HAP-1 (cell line): Measurements from ENCODE around the gene DCTD.

Source experiments
- DNase-seq, 2 experiments: peaks; one replicate each; pipeline ENCODE4 v3.0.0-alpha.2; 2016 to 2020; ENCODE audit warnings: low spot score in 2 of 2
- H3K27me3 ChIP-seq: fragments of 250-450 bp; sonication (Bioruptor Pico); 2 replicates; pipeline ENCODE4 v1.5.1; 2020; ENCODE audit warnings: low read depth, mild to moderate bottlenecking, moderate library complexity
- H3K36me3 ChIP-seq: fragments of 250-450 bp; sonication (Bioruptor Pico); replicated peaks from 2 replicates; pipeline ENCODE4 v1.5.1; 2020; ENCODE audit warnings: mild to moderate bottlenecking
- H3K4me1 ChIP-seq: fragments of 250-450 bp; sonication (Bioruptor Pico); 2 replicates; pipeline ENCODE4 v1.5.1; 2020; ENCODE audit warnings: mild to moderate bottlenecking
- H3K4me3 ChIP-seq: fragments of 250-450 bp; sonication (Bioruptor Pico); 2 replicates; pipeline ENCODE4 v1.5.1; 2020; ENCODE audit warnings: mild to moderate bottlenecking, moderate library complexity
- H3K9me3 ChIP-seq: fragments of 250-450 bp; sonication (Bioruptor Pico); 2 replicates; pipeline ENCODE4 v1.5.1; 2020; ENCODE audit warnings: mild to moderate bottlenecking, moderate library complexity
- in situ Hi-C: fragments of 300-500 bp; cut with MboI; formaldehyde crosslinking; loops from 3 replicates; pipeline ENCODE4 v1.14.3; 2020; ENCODE audit warnings: low sequenced_read_pairs, inconsistent platforms, mixed read lengths

The DCTD gene

GRCh38 chr4:182879913-182880312 is 37.3 kb downstream of the DCTD start:
- Histone ChIP-seq H3K9me3 (peaks cover 12% of the 10 kb centered on the region), H3K27me3 (no peaks in the 10 kb centered on the region), H3K4me3 (no peak overlapping the region), H3K4me1 (no peaks in the 10 kb centered on the region), H3K36me3 (peaks cover 20% of the 10 kb centered on the region)
- in situ Hi-C loops: no loop called here
- DNase-seq: no peak

GRCh38 chr4:182878633-182879495 is 38.3 kb downstream of the DCTD start:
- DNase-seq: no peak
- H3K36me3 ChIP-seq: peaks cover 11% of the 10 kb centered on the region
- H3K4me3 ChIP-seq: no peak overlapping the region
- in situ Hi-C loops: no loop called here
- peaks cover 7% of the 10 kb centered on the region; the same call in 1 of the 2 replicates for H3K9me3 ChIP-seq
- no peaks in the 10 kb centered on the region for H3K4me1 ChIP-seq
- no peaks in the 10 kb centered on the region for H3K27me3 ChIP-seq

- H3K36me3 ChIP-seq: peaks cover 3% of the 10 kb centered on the region; the same call in 1 of the 2 replicates
- no peaks in the 10 kb centered on the region for H3K9me3 ChIP-seq
- no peak for DNase-seq
These were observed 39.8 kb downstream of the DCTD start for GRCh38 chr4:182877326-182877883.

DNA sequence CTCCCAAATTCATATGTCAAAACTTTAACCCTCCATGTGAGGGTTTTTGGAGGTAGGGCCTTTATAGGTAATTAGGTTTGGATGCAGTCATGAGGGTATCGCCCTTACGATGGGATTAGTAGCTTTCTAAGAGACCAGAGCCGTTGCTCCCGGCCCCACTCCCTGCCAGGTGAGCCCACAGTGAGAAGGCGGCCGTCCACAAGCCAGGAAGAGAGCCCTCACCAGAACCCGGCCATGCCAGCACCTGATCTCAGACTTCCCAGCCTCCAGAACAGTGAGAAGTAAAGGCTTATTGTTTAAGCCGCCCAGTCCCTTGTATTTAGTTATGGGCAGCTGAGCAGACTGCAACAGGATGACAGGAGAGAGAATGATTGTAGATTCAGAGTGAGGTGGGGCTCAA is 40.8 kb downstream of the DCTD start:
- no peaks in the 10 kb centered on the region for H3K9me3 ChIP-seq
- no peak for DNase-seq
- in situ Hi-C loops: no loop called here
- H3K4me3 ChIP-seq: no peak overlapping the region
- no peaks in the 10 kb centered on the region for H3K4me1 ChIP-seq
- 0 out of 2 replicates have a peak, but pooled peaks cover 3% of the 10 kb centered on the region for H3K36me3 ChIP-seq
- no peaks in the 10 kb centered on the region for H3K27me3 ChIP-seq

More at GRCh38 chr4:182877326-182877883, 39.8 kb downstream of the DCTD start:
- in situ Hi-C loops: no loop called here
- Histone ChIP-seq H3K4me1 (no peaks in the 10 kb centered on the region), H3K4me3 (no peak overlapping the region), H3K27me3 (no peaks in the 10 kb centered on the region)

DNA sequence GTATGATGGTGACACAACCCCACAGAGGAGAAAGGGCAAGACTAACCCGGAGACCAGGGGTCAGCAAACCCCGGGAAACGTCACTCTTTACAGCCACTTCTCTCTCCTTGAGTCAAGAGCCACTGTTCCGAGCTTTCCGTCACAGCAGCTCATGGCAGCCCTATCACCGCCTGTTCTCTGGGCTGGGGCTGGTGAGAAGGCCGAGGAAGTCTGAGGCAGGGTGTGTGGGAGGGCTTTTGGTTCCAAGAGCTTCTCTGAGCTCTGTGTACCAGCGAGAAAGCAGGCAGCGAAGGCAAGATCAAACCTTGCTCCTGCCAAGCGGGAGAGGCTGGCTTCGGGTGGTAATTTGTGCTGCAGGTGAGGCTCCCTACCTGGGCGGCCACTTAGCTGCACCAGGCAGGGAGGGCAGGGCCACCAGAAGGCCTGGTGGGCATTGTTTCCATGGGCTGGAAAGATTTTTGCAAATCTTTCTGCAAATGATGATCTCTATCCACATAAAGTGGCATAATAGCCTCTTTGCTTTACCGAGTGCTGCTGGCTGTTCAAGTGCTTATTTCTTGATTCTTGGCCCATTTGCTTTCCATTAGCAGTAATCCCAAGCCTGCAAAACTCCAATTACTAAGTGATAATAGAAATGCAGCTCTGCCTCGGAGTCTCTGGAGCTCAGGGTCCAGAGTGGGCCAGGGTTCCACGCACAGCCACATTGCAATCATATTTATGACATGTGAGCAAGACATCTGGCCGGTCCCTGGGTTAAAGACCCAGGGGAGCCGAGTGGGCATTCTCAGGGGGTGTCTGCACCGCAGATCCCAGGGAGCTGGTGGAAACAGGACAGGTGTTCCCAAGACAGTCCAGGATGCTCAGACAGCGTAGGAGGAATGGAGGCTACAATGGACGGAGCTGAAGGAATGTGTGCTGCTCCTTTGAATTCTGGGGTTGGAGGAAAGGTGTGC is 41.5 kb downstream of the DCTD start:
- in situ Hi-C loops: no loop called here
- no peaks in the 10 kb centered on the region for H3K4me1 ChIP-seq
- no peaks in the 10 kb centered on the region for H3K36me3 ChIP-seq
- H3K27me3 ChIP-seq: no peaks in the 10 kb centered on the region
- H3K4me3 ChIP-seq: no peak overlapping the region
- no peak for DNase-seq
- no peaks in the 10 kb centered on the region for H3K9me3 ChIP-seq

GRCh38 chr4:182874797-182875345 is 42.3 kb downstream of the DCTD start:
- Histone ChIP-seq H3K4me3 (no peak overlapping the region), H3K4me1 (no peaks in the 10 kb centered on the region), H3K27me3 (no peaks in the 10 kb centered on the region), H3K9me3 (no peaks in the 10 kb centered on the region), H3K36me3 (no peaks in the 10 kb centered on the region)
- no peak for DNase-seq
- in situ Hi-C loops: no loop called here

- Histone ChIP-seq H3K4me1 (no peaks in the 10 kb centered on the region), H3K4me3 (no peak overlapping the region), H3K9me3 (no peaks in the 10 kb centered on the region), H3K36me3 (no peaks in the 10 kb centered on the region), H3K27me3 (no peaks in the 10 kb centered on the region)
- in situ Hi-C loops: no loop called here
- DNase-seq: no peak
These were observed 42.9 kb downstream of the DCTD start for GRCh38 chr4:182874304-182874751.

DNA sequence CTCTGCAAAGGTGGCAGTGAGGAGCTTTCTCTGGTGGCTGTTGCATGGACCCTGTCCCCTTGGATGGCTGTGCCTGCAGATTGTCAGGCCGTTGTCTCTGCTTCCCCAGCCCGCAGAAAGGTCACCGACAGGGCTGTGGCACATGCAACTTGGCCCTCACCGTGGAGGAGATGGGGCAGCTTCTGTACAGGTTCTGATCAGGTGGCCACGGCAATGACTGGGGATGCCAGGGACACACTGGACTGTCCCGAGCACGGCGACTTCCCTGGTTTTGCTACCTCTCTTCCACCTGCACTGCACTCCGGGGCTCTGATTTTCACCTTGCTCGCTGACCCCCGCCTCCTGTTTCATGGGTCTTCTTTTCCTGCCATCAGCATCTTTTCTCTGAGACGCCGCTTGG is 43.5 kb downstream of the DCTD start:
- no peak for DNase-seq
- in situ Hi-C loops: no loop called here
- H3K4me3 ChIP-seq: no peak overlapping the region
- no peaks in the 10 kb centered on the region for H3K27me3 ChIP-seq
- H3K4me1 ChIP-seq: no peaks in the 10 kb centered on the region
- H3K9me3 ChIP-seq: no peaks in the 10 kb centered on the region
- no peaks in the 10 kb centered on the region for H3K36me3 ChIP-seq

GRCh38 chr4:182873289-182873688 is 43.9 kb downstream of the DCTD start:
- Histone ChIP-seq H3K4me3 (no peak overlapping the region), H3K27me3 (no peaks in the 10 kb centered on the region), H3K9me3 (no peaks in the 10 kb centered on the region), H3K4me1 (no peaks in the 10 kb centered on the region), H3K36me3 (no peaks in the 10 kb centered on the region)
- in situ Hi-C loops: no loop called here
- no peak for DNase-seq

DNA sequence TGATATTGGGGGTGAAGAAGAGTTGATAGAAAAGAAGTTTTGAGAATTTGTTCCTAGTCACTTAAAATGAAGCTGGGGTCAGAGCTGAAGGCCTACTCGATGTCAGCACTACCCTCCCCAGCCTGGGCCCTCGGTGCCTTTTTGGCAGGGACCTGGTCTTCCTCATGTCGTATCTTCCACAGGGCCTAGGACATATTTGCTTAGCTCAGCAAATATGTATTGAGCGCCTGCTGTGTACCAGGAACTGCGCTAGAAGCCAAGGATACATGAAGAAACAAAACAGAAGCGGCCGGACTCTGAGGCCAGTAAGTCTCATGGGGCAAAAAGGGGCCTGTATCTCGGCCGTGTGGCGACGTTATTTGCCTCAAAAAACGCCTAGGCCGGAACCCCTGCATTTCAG is 44.3 kb downstream of the DCTD start:
- no peak overlapping the region for H3K4me3 ChIP-seq
- H3K27me3 ChIP-seq: no peaks in the 10 kb centered on the region
- H3K36me3 ChIP-seq: no peaks in the 10 kb centered on the region
- no peaks in the 10 kb centered on the region for H3K9me3 ChIP-seq
- in situ Hi-C loops: no loop called here
- H3K4me1 ChIP-seq: no peaks in the 10 kb centered on the region
- DNase-seq: no peak

DNA sequence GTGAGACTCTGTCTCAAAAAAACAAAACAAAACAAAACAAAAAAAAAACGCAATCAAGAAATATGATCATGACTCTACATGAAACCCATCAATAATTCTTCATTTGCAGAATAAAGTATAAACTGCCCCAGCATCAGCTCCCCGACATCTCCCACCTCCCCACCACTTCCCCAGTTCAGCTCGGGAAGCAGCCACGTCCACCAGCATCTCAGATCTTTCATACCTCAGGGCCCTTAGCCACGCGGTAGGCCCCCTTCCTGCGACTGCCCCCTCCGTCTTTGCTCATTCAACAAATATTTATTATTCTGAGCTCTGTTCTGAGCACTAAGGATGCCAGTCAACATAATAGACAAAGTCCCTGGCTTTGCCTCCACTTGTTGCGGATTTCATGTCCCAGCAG is 45.6 kb downstream of the DCTD start:
- in situ Hi-C loops: no loop called here
- H3K4me1 ChIP-seq: no peaks in the 10 kb centered on the region
- H3K4me3 ChIP-seq: no peak overlapping the region
- H3K9me3 ChIP-seq: no peaks in the 10 kb centered on the region
- H3K27me3 ChIP-seq: no peaks in the 10 kb centered on the region
- no peaks in the 10 kb centered on the region for H3K36me3 ChIP-seq
- DNase-seq: no peak

GRCh38 chr4:182869697-182870096 is 47.5 kb downstream of the DCTD start:
- no peak for DNase-seq
- Histone ChIP-seq H3K4me3 (no peak overlapping the region), H3K27me3 (no peaks in the 10 kb centered on the region), H3K36me3 (no peaks in the 10 kb centered on the region), H3K9me3 (no peaks in the 10 kb centered on the region), H3K4me1 (peaks cover 5% of the 10 kb centered on the region; the same call in 1 of the 2 replicates)
- in situ Hi-C loops: no loop called here

DNA sequence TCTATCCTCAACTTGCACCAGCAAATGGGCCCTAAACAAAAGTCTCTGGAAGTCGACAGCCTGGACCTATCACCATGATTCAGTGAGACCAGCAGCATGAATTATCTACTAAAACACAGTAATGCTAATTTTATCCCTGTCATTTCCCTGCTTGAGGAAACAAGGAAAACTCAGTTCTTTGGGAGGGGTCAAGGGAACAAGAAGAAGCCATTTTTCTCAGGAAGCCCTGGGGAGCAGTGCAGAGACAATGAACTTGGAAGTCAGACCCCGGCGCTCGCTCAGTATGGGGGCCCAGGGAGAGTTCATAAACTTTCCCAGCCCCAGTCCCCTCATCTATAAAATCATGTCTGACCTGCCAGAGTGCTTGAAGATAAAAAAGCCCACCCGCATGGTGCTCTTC is 50.4 kb downstream of the DCTD start:
- no peak for DNase-seq
- in situ Hi-C loops: no loop called here
- Histone ChIP-seq H3K4me1 (peaks cover 5% of the 10 kb centered on the region; the same call in 1 of the 2 replicates), H3K27me3 (no peaks in the 10 kb centered on the region), H3K9me3 (no peaks in the 10 kb centered on the region), H3K4me3 (no peak overlapping the region), H3K36me3 (no peaks in the 10 kb centered on the region)
